Measurements from ENCODE around the gene CCNY.
"Not testable (repeated sequence)": the region's sequence is repeated elsewhere in the genome, so short reads cannot be mapped to it uniquely, and the experiment has no call there.

Gene CCNY

DNA sequence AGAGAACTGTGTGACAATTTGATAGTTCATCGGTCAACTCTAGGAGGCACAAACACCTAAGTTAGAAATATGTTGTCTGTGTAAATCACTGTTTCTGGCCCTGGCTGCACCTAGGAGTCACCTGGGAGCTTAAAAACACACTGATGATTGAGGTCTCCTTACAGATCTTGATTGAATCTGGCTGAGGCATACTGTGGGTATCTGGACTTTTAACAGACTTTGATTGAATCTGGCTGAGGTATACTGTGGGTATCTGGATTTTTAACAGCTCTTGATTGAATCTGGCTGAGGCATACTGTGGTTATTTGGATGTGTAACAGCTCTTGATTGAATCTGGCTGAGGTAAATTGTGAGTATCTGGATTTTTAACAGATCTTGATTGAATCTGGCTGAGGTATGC, 181.9 kb downstream of the CCNY start:
- not testable (repeated sequence) for DNase-seq (ENCODE audit: low read depth)

DNA sequence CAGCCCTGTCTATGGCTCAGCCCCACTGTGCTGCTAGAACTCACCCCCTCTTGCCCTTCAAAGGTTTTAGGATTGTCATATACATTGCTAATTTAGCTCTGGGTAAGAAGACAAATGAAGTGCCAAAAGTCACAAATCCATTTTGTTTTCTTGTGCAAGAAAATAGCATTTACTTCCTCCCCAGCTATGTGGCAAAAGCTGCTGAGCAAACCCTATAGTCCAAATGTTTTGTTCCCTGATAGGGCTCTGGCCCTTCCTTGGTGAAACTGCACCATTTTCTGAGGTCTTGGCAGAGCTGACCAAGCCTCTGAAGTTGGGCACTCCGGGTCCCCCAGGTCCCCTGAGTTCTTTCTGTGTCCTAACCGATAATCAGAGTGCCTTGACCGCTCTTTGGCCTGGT, 184.7 kb downstream of the CCNY start:
- no peak for DNase-seq (ENCODE audit: low read depth)

DNA sequence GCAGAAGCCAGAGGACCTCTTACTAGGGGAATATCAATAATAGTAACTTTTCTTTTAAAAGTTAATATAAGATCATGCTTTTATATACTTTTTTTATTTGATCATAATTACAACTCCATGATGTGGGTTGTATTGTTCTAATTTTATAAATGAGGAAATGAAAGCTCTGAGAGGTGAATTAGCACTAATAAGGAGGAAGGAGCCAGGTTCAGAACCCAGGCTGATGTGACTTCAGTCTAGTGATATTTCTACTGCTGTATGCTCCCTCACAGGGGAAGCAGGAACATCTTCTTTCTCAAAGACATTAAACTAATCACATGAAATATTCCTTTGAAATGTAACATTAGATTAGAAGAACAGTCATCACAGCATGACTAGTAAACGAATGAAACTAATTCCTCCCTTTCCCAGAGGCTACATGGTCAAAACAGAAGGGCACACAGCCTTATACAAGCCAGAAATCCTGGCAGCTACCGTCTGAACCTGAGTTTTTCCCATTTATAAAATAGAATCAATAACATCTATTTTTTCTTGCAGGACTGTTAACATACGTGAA, 187.4 kb downstream of the CCNY start:
- no peak for DNase-seq (ENCODE audit: low read depth)

DNA sequence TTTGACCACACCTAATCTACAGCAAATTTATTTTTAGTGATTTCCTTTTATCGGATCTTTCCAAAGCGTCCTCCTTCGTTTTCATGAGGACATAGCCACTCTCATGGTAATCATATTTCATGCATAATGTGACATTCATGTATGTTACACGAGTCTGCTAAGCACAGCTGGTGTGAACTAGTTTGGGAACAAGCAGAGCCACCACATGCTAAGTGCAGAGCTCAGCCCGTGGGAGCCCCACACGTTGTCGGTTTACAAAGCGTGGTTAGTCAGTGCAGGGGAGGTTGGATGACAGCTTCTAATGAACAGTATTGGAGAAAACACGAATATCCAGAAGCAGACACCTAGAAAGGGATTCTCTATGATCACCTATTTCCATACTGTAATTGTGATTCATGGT, 190.4 kb downstream of the CCNY start:
- no peak for DNase-seq (ENCODE audit: low read depth)

DNA sequence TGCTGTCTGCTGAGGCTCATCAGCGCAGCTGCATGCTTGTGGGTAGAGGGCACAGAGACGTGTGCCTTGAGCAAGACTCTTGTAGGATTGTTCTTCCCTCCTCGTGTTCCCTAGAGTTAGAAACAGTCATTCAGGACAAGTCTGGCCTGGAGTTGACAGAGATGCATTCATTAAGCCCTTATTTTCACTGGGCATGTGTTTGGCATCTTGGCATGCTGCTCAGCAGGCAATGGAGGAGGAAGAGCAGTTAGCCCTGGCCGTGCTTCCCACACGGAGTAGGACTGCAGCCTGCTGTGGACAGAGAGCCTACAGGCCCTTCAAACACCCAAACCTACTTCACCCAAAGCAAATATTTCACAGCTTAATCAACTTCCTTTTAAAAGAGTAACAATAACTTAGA, 195.8 kb downstream of the CCNY start:
- DNase-seq (ENCODE audit: low read depth) = no peak

DNA sequence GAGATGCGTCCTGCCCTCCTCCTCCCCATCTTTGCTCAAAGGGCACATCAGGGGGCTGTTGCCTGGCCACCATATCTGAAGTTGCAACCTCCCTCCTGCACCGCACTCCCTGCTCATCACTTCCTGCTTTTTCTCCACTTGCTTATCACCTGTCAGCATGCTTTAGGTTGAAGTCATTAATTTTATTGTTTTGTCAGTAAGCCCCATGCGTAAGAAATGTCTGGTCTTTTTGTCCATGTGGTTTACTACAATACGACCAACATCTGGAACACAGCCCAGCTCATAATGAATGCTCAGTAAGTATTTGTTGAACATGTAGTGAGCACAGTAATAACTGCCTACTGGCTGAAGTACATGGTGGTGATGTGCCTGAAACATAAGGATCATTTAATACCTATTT, 197.3 kb downstream of the CCNY start:
- DNase-seq (ENCODE audit: low read depth) = no peak

DNA sequence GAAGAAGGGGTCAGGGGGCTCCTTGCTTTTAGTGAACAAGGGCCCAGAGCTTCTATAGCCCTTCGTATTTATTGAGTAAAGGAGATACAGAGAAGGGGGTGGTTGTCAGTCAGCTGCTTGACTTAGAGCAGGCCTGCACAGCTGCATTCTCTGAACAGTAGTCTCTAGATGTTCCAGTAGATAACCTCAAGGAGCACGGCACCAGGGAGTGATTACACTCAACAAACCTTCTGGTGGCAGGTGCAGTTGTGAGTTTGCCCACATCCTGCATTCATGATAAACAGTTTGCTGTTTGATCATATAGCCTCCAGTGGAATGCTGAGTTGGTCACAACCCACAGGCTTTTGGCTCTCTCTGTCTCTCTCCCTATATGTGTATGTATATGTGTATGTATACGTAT, 198.8 kb downstream of the CCNY start:
- DNase-seq (ENCODE audit: low read depth) = no peak

DNA sequence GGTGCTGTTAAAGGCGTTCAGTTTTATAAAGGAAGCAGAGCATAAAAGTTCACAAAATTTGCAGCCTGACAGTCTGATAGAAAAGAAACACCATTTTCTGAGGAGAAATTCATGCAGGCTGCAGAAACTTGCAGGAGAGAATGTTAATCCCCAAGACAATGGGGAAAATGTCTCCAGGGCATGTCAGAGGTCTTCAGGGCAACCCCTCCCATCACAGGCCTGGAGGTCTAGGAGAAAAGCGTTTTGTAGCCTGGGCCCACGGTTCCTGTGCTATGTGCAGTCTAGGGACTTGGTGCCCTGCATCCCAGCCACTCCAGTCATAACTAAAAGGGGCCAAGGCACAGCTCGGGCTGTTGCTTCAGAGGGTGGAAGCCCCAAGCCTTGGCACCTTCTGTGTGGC, 200.5 kb downstream of the CCNY start:
- no peak for DNase-seq (ENCODE audit: low read depth)

DNA sequence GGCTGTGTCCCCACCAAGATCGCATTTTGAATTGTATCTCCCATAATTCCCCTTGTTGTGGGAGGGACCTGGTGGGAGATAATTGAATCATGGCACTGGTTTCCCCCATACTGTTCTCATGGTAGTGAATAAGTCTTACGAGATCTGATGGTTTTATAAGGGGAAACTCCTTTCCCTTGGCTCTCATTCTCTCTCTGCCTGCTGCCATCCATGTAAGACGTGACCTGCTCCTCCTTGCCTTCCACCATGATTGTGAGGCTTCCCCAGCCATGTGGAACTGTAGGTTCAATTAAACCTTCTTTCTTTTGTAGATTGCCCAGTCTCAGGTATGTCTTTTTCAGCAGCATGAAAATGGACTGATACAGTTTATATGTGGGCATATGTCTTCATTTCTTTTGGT, 201.6 kb downstream of the CCNY start:
- DNase-seq (ENCODE audit: low read depth) = not testable (repeated sequence)

DNA sequence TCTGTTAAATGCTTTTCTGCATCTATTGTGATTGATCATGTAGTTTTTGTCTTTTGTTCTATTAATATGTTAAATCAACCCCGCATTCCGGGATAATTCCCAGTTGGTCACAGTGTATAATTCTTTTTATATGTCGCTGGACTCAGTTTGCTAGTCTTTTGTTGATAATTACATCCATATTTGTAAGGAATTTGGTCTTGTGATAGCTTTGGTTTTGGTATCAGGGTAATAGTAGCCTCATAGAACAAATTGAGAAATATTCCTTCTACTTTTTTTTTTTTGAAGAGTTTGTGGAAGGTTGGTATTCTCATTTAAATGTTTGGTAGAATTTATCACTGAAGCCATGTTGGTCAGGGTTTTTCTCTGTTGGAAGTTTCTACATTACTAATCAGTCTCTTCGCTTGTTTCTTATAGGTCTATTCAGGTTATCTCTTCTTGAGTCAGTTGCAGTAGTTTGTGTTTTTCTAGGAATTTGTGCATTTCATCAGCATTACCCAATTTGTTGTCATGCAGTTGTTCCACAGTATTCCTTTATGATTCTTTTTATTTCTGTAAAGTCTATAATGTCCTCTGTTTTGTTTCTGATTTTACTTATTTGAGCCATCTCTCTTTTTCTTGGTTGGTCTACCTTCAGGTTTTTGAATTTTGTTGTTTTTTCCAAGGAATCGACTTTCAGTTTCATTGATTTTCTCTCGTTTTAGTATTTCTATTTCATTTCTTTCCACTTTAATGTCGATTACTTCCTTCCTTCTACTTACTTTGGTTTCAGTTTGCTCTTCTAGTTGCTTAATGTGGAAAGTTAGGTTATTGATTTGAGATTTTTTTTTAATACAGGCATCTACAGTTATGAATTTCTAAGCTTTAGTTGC, 204.2 kb downstream of the CCNY start:
- DNase-seq (ENCODE audit: low read depth) = no peak

DNA sequence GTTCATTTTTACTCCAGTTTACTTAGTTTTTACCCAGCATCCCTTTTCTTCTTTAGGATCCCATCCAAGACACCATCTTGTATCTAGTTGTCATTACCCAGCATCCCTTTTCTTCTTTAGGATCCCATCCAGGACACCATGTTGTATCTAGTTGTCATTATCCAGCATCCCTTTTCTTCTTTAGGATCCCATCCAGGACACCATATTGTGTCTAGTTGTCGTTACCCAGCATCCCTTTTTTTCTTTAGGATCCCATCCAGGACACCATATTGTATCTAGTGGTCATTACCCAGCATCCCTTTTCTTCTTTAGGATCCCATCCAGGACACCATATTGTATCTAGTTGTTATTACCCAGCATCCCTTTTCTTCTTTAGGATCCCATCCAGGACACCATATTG, 205.4 kb downstream of the CCNY start:
- no peak for DNase-seq (ENCODE audit: low read depth)

DNA sequence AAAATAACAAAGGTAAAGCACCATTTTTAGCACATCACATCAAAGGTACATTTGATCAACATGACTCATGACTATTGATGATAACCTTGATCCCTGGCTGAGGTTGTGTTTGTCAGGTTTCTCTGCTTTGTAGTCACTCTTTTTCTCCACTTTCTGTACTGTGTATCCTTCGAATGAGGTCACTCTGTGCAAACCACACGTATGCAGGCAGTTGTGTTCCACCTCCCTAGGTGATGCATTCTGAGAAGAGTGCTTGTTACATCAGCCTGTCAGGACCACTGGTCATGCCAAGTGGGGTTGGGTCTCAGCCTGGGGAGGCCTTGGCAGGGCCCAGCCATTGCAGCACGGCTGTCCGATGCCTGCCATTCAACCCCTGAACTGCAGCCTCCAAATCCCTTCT, 206.0 kb downstream of the CCNY start:
- DNase-seq (ENCODE audit: low read depth) = no peak

DNA sequence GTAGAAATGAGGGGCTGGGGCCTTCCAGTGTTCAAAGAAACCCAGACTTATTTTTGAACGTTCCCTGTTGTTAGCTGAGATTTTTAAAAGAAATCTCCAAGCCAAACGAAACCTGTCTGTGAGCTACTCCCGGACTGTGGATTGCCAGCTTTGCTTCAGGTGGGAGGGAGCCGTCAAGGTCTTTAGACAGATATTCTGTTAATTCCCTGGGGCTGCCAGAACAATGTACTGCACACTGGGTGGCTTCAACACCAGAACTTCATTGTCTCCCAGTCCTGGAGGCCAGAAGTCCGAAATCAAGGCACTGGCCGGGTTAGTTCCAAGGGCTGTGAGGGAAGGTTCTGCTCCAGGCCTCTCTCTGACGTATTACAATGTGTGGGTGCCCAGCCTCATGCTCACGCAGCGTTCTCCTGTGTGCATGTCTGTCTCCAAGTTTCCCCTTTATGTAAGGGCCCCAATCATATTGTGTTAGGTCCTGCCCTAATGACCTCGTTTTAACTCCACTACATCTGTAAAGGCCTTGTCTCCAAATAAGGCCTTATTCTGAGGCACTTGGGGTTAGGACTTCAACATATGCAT, 208.9 kb downstream of the CCNY start:
- no peak for DNase-seq (ENCODE audit: low read depth)

DNA sequence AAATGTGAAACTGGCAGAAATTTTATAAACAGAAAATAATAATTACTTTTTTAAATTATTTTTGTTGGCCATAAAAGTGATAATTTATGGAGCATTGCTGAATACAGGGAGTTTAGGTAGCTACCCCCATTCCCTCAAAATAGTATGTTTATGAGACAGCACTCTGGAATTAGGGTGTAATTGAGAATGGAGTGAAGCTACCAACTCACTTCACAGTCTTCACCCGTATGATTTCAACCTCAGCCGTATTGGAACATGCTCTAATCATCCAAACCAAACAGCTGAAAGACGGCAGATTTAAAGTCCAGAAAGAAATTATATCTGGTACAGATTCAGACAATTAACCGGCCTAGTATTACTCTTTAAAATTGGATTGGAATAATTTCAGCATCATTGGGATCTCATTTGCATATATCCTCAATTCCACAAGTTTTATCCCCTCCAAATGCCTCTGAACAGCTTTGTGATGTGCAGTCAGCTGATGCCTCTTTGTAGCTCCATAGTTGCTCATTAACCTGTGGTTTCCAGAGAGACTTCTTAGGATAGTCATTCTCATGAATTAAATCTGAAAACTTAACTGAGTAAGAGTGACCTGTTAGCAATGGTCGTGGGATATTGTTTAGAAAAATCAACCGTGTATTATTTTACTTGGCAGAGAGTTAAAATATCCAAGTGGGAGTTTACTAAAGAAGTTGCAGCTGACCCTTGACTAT, 209.7 kb downstream of the CCNY start:
- DNase-seq (ENCODE audit: low read depth) = no peak

DNA sequence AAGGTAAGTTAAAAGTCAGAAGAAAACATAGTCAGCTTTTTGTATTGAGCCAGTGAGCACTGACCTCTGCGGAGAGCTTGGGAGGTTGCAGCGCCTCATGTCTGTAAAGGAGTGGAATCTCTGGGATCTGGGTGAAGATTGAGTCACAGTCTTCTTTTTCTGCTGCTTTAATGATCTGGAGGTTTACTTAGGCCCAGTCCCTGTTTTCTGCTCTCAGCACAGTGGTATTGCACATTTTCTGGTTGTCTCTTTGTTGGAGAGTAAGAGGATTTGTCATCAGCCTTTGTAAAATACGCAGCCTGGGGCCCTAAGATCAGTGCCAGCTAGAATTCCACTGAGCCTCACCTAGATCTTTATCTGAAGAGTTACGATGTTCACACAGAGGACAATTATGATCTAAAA, 210.5 kb downstream of the CCNY start:
- DNase-seq (ENCODE audit: low read depth) = no peak

DNA sequence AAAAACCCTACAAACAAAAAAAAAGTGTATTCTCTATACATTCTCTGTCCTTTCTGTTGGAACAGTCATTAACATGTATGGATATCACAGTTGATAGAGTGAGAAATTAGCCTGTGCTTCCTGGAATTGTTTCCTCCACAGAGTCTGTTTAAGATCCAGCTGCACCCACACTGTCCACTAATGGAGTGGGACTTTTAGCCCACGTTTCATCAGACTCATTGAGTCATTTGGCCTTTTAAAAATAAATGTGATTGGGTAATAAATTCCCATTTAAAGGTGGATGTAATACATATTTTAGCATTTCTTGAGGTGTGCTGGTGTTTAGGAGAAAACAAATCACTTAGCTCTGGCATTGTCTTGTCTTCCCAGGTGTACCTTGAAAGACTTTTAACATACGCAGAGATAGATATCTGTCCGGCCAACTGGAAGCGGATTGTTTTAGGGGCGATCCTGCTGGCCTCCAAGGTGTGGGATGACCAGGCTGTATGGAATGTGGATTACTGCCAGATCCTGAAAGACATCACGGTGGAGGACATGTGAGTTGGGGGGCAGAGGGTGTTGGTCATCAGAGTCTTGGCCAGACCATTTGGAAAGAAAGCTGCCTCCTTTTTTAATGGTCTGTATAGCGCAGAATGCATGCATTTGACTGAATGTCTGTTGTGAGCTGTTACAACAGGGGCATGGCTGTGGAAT, 216.5 kb downstream of the CCNY start:
- no peak for DNase-seq (ENCODE audit: low read depth)

DNA sequence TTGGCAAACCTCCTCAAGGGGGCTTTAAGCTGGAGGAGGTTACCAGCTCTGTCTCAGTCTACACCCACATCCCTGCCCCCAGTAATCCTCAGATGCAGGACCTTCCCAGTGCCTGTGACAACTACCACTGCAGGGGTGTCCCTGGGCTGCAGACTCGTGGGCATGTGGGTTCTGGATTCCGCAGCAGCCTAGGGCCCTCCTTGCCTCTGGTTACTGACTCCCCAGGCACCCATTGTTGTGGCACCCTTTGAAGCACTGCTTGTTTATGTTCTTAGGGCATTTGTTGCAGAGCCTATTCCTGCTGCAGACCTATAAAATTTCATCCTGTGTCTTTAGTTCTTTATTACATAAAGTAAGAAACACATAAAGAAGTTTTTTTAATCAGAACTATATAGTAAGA, 217.7 kb downstream of the CCNY start:
- DNase-seq (ENCODE audit: low read depth) = no peak

DNA sequence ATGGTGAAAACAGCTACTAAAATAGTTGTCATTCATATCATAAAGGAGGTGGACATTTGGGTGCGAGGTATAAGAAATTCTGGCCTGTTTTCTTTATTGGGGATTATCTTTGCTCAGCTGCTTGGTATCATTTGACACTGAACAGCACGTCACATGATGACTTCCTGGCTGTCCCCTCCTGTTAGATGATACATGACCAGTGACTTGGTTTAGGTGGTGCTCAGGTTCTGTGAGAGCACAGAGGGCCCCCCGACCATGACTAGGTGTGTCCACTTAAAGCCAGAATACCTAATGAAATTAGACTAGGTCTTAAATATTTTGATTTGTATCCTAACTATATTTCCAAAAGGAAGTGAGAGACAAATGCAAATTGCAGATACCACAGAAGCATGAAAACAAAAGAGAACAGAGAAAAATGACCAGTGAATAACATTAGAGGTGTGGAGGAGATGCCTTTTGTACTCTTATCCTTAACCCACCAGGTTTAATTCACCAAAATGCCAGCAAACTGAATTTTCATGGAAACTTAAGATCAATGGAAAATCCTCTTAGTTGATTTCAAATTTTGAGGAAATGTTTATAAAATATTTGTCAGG, 218.2 kb downstream of the CCNY start:
- DNase-seq (ENCODE audit: low read depth) = no peak

DNA sequence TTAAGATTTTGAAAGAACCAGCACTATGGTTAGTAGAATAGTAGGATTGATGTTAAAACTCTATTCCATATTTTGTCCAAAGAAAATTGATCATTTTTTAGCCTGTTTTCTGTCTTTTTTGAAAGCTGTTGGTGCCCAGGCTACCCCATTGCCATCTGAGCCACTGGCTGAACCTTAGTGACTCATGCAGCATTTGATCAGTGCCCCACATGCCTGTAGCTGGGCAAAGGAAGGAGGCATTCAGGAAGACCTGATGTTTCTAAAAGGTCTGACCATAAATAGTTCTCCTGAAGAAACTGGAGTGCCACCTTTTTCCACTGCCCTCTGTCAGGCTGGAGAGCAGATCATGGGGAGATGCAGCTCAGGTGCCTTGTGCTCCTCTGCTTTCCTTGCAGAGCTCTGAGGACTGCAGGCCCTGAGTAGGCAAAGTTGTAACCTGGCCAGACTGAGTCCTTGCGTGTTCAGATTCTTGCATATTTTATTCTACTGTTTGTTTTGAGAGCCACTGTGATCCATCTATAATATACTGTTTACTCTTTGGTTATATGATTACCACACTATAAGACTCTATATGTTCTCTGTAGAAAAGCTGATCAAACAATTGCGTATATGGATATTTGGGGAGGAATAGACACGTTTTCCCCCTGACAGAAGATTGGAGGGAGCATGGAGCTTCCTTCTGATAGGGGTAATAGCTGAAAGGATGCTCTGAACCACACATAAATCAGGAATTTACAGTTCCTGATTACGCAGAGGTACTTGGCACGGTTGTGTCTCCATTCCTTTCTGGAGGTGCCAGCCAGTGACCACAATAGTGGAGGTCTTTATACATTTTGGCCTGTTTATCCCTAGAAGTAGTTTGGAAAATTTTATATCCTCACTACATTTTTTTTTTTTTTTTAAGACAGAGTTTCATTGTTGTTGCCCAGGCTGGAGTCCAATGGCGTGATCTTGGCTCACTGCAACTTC, 219.9 kb downstream of the CCNY start:
- no peak for DNase-seq (ENCODE audit: low read depth)

DNA sequence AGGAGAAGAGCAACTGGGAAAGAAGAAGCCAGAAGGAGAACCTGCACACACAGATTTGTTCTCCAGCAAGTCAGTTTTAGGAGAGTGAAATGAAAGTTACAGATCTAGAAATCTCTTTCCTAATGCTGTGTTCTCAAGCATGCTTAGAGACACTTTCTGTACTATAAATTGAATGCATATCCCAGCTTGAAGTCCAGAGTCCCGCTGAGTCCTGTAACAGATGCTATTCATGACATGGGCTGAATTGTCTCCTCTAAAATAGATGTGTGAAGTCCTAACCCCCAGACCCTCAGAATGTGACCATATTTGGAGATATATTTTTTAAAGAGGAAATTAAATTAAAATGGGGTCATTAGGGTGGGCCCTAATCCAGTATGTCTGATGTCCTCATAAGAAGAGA, 222.0 kb downstream of the CCNY start:
- DNase-seq (ENCODE audit: low read depth) = no peak

DNA sequence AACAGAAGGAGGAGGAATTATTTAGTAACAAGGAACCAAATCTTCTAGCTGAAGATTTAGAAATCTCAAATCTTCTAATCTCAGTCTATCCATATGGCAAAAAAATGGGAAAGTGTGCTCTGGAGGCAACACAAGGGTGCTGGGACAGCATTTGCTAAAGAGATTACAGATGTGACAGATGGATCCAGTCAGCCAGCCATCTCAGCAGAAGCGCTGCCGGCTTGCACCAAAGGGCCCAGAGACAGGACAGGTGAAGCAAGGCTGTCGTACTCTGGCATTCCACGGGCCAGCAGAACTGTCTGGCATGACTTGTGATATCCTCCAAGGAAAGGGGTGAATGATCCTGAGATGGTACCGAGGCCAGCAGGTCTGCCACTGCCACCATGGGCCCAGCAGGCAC, 223.1 kb downstream of the CCNY start:
- no peak for DNase-seq (ENCODE audit: low read depth)

Data from activated T-helper 1 cell treated with Interleukin-2 at 50 U/mL for 16 hours (primary cell).